Measurements from ENCODE around the gene CUL1.

CUL1 gene

GRCh38 chr7:148686312-148686937, 12.3 kb upstream of the CUL1 start:
- TF ChIP-seq FOXA1 (IDR thresholded peaks at IDR 0.05), result no peak
- TF ChIP-seq LEF1 (IDR thresholded peaks at IDR 0.05; ENCODE audit: borderline replicate concordance), result no peak
- no peak for TF ChIP-seq SP1 (IDR thresholded peaks at IDR 0.05)
- TF ChIP-seq SUZ12 (IDR thresholded peaks at IDR 0.05), result no peak
- TF ChIP-seq ARNT (IDR thresholded peaks at IDR 0.05), result no peak
- no peak for TF ChIP-seq ZNF384 (IDR thresholded peaks at IDR 0.05)
- no peak for TF ChIP-seq L3MBTL2 (conservative IDR thresholded peaks at IDR 0.05)
- TF ChIP-seq FOXK2 (IDR thresholded peaks at IDR 0.05), result no peak
- no peak for TF ChIP-seq CTBP1 (IDR thresholded peaks at IDR 0.05; ENCODE audit: borderline replicate concordance)
- no peak for TF ChIP-seq PKNOX1 (IDR thresholded peaks at IDR 0.05)
- no peak for TF ChIP-seq FOXM1 (IDR thresholded peaks at IDR 0.05; ENCODE audit: borderline replicate concordance)
- TF ChIP-seq TARDBP (IDR thresholded peaks at IDR 0.05), result no peak
- no peak for TF ChIP-seq BHLHE40 (IDR thresholded peaks at IDR 0.05; ENCODE audit: borderline replicate concordance)
- TF ChIP-seq ELF4 (IDR thresholded peaks at IDR 0.05), result no peak
- TF ChIP-seq NFRKB (IDR thresholded peaks at IDR 0.05), result no peak
- no peak for TF ChIP-seq HDGF (IDR thresholded peaks at IDR 0.05; ENCODE audit: borderline replicate concordance)
- DNase-seq (ENCODE audit: extremely low spot score), result no peak
- ChIA-PET POLR2A (interaction anchor here (0.7 to 1.3 kb wide), 2 partner anchors 12 to 14 kb away, joined by 3 to 5 read pairs; partner anchors contain the start of gene CUL1), CTCF (no interaction called here)

GRCh38 chr7:148687555-148687954, 11.1 kb upstream of the CUL1 start:
- TF ChIP-seq FOXM1 (IDR thresholded peaks at IDR 0.05; ENCODE audit: borderline replicate concordance) (no peak), SP1 (IDR thresholded peaks at IDR 0.05) (no peak), ZNF384 (IDR thresholded peaks at IDR 0.05) (no peak), FOXA1 (IDR thresholded peaks at IDR 0.05) (no peak), ARNT (IDR thresholded peaks at IDR 0.05) (no peak), FOXK2 (IDR thresholded peaks at IDR 0.05) (no peak), LEF1 (IDR thresholded peaks at IDR 0.05; ENCODE audit: borderline replicate concordance) (no peak), CTBP1 (IDR thresholded peaks at IDR 0.05; ENCODE audit: borderline replicate concordance) (no peak), SUZ12 (IDR thresholded peaks at IDR 0.05) (no peak), ELF4 (IDR thresholded peaks at IDR 0.05) (no peak), PKNOX1 (IDR thresholded peaks at IDR 0.05) (no peak), NFRKB (IDR thresholded peaks at IDR 0.05) (no peak), HDGF (IDR thresholded peaks at IDR 0.05; ENCODE audit: borderline replicate concordance) (no peak), TARDBP (IDR thresholded peaks at IDR 0.05) (no peak), BHLHE40 (IDR thresholded peaks at IDR 0.05; ENCODE audit: borderline replicate concordance) (no peak), L3MBTL2 (conservative IDR thresholded peaks at IDR 0.05) (no peak)
- no peak for DNase-seq (ENCODE audit: extremely low spot score)
- ChIA-PET POLR2A (no interaction called here), CTCF (no interaction called here)

- POLR2A ChIA-PET, result no interaction called here
- DNase-seq (ENCODE audit: extremely low spot score), result no peak
- CTCF ChIA-PET, result no interaction called here
- no peak for TF ChIP-seq ELF4 (IDR thresholded peaks at IDR 0.05)
- no peak for TF ChIP-seq FOXM1 (IDR thresholded peaks at IDR 0.05; ENCODE audit: borderline replicate concordance)
- no peak for TF ChIP-seq ARNT (IDR thresholded peaks at IDR 0.05)
- TF ChIP-seq LEF1 (IDR thresholded peaks at IDR 0.05; ENCODE audit: borderline replicate concordance), result no peak
- no peak for TF ChIP-seq FOXA1 (IDR thresholded peaks at IDR 0.05)
- no peak for TF ChIP-seq NFRKB (IDR thresholded peaks at IDR 0.05)
- no peak for TF ChIP-seq PKNOX1 (IDR thresholded peaks at IDR 0.05)
- no peak for TF ChIP-seq CTBP1 (IDR thresholded peaks at IDR 0.05; ENCODE audit: borderline replicate concordance)
- TF ChIP-seq FOXK2 (IDR thresholded peaks at IDR 0.05), result no peak
- no peak for TF ChIP-seq L3MBTL2 (conservative IDR thresholded peaks at IDR 0.05)
Observed at GRCh38 chr7:148688526-148688925, 10.2 kb upstream of the CUL1 start.

- POLR2A ChIA-PET, result no interaction called here
- CTCF ChIA-PET, result interaction anchor here (0.9 kb wide), 1 partner anchor 9 kb away, joined by 3 read pairs; no protein-coding TSS in a partner anchor
- no peak for DNase-seq (ENCODE audit: extremely low spot score)
- TF ChIP-seq SUZ12 (IDR thresholded peaks at IDR 0.05) (no peak), PKNOX1 (IDR thresholded peaks at IDR 0.05) (no peak), FOXM1 (IDR thresholded peaks at IDR 0.05; ENCODE audit: borderline replicate concordance) (no peak), L3MBTL2 (conservative IDR thresholded peaks at IDR 0.05) (no peak), ARNT (IDR thresholded peaks at IDR 0.05) (no peak), LEF1 (IDR thresholded peaks at IDR 0.05; ENCODE audit: borderline replicate concordance) (no peak), ZNF384 (IDR thresholded peaks at IDR 0.05) (no peak)
Observed at GRCh38 chr7:148693651-148694050, 5.1 kb upstream of the CUL1 start.

GRCh38 chr7:148694631-148695030, 4.1 kb upstream of the CUL1 start:
- ChIA-PET CTCF (interaction anchor here (0.9 kb wide), 1 partner anchor 8 kb away, joined by 3 read pairs; no protein-coding TSS in a partner anchor), POLR2A (no interaction called here)
- DNase-seq (ENCODE audit: extremely low spot score), result no peak
- no peak for TF ChIP-seq FOXA1 (IDR thresholded peaks at IDR 0.05)
- TF ChIP-seq SUZ12 (IDR thresholded peaks at IDR 0.05), result no peak
- TF ChIP-seq FOXM1 (IDR thresholded peaks at IDR 0.05; ENCODE audit: borderline replicate concordance), result no peak
- no peak for TF ChIP-seq ZNF384 (IDR thresholded peaks at IDR 0.05)
- TF ChIP-seq TARDBP (IDR thresholded peaks at IDR 0.05), result no peak

GRCh38 chr7:148695953-148696352, 2.8 kb upstream of the CUL1 start:
- DNase-seq (ENCODE audit: extremely low spot score), result no peak
- no peak for TF ChIP-seq TARDBP (IDR thresholded peaks at IDR 0.05)
- TF ChIP-seq PKNOX1 (IDR thresholded peaks at IDR 0.05), result no peak
- TF ChIP-seq BHLHE40 (IDR thresholded peaks at IDR 0.05; ENCODE audit: borderline replicate concordance), result no peak
- TF ChIP-seq ZNF384 (IDR thresholded peaks at IDR 0.05), result no peak
- TF ChIP-seq L3MBTL2 (conservative IDR thresholded peaks at IDR 0.05), result no peak
- TF ChIP-seq LEF1 (IDR thresholded peaks at IDR 0.05; ENCODE audit: borderline replicate concordance), result no peak
- no peak for TF ChIP-seq NFRKB (IDR thresholded peaks at IDR 0.05)
- TF ChIP-seq FOXK2 (IDR thresholded peaks at IDR 0.05), result no peak
- ChIA-PET POLR2A (no interaction called here), CTCF (no interaction called here)

Measured in HEK293T (cell line).